K562 (cell line): ENCODE results near the gene UBE2E3. TPM values are rescaled to one million over a fixed set of nuclear protein-coding genes. Genes with fewer than 3 reads are reported as not detected.

ENCODE experiments used
- ATAC-seq: fragments of 200-7000 bp; cut with Tn5 transposase; 3 replicates; pipeline ENCODE4 v1.9.1; 2020; ENCODE audit warnings: moderate library complexity
- BruUV-seq: library from RNA; stranded (reverse); fragments of 400-500 nt; replicated peaks from 2 replicates; lab custom pipeline; 2021; lab: Mats Ljungman, UMichigan
- CTCF ChIA-PET: fragments of 300-600 bp; formaldehyde crosslinking; extraction: SDS; loops from one replicate; lab custom pipeline; 2021; ENCODE audit warnings: low intra/inter-chr PET ratio; lab: Yijun Ruan, JAX
- POLR2A ChIA-PET: fragments of 300-600, 350-650 bp; sonication (Branson Sonifier 250); formaldehyde crosslinking; extraction: SDS; loops from one replicate; lab custom pipeline; 2021; ENCODE audit warnings: antibody characterized with exemption, inconsistent platforms; lab: Yijun Ruan, JAX
- DNase-seq, 4 experiments: peaks; one replicate each; pipeline versions ENCODE4 v3.0.0 to v3.0.0-alpha.2; 2011 to 2018; ENCODE audit warnings: low spot score in 3 of 4, mixed read lengths in 3 of 4; ENCODE audit errors: extremely low read depth in 1 of 4
- FAIRE-seq: peaks from 2 replicates; lab custom pipeline; 2011; peaks lifted over from hg19 to GRCh38; lab: Jason Lieb, UNC
- H2AFZ ChIP-seq: 2 replicates; pipeline ENCODE4 v1.6.0; 2011; ENCODE audit warnings: low read depth, low read length, control low read depth, inconsistent platforms
- H3K27ac ChIP-seq: fragments of 200-600 bp; 3 replicates; pipeline ENCODE4 v1.8.0; 2011; ENCODE audit warnings: low read depth, mild to moderate bottlenecking, control low read depth, inconsistent platforms, low read length, moderate library complexity, mixed read lengths; ENCODE audit errors: extremely low read depth
- H3K27me3 ChIP-seq, 2 experiments: fragments of 300-600 bp in 1 of 2; 2 replicates in 1 of 2; 3 replicates in 1 of 2; pipeline versions ENCODE4 v1.6.0 to v1.8.0; 2011; ENCODE audit warnings: inconsistent platforms in 2 of 2, low read length in 2 of 2, mild to moderate bottlenecking in 1 of 2, mixed read lengths in 1 of 2, moderate library complexity in 1 of 2; ENCODE audit not compliant: control insufficient read depth in 2 of 2, insufficient read depth in 2 of 2
- H3K36me3 ChIP-seq: fragments of 300-600 bp; 3 replicates; pipeline ENCODE4 v1.8.0; 2011; ENCODE audit warnings: mild to moderate bottlenecking, low read length, inconsistent platforms; ENCODE audit not compliant: control insufficient read depth, insufficient read depth
- H3K4me1 ChIP-seq, 2 experiments: fragments of 200-600 bp in 1 of 2; replicated peaks in 1 of 2; 2 replicates in 1 of 2; 3 replicates in 1 of 2; pipeline versions ENCODE4 v1.5.1 to v1.8.0; 2011; ENCODE audit warnings: inconsistent platforms in 2 of 2, low read length in 2 of 2, mild to moderate bottlenecking in 1 of 2, mixed read lengths in 1 of 2, moderate library complexity in 1 of 2; ENCODE audit not compliant: control insufficient read depth in 2 of 2, insufficient read depth in 2 of 2
- H3K4me2 ChIP-seq: 2 replicates; pipeline ENCODE4 v1.6.1; 2011; ENCODE audit warnings: low read length, control low read depth, inconsistent platforms, mixed read lengths; ENCODE audit not compliant: insufficient read depth
- H3K4me3 ChIP-seq: fragments of 200-600 bp; sonication (generic), shearing (Covaris generic); 2 replicates; pipeline ENCODE4 v1.5.1; 2016; ENCODE audit warnings: control low read depth, inconsistent platforms
- H3K79me2 ChIP-seq: fragments of 200-600 bp; 3 replicates; pipeline ENCODE4 v1.8.0; 2011; ENCODE audit warnings: low read length, inconsistent platforms; ENCODE audit not compliant: control insufficient read depth, insufficient read depth
- H3K9ac ChIP-seq, 2 experiments: 2 replicates each; pipeline versions ENCODE4 v1.6.0 to v1.6.1; 2011; ENCODE audit warnings: low read depth in 2 of 2, low read length in 2 of 2, control low read depth in 1 of 2, inconsistent platforms in 1 of 2, mild to moderate bottlenecking in 1 of 2, mixed read lengths in 1 of 2; ENCODE audit not compliant: insufficient read depth in 1 of 2
- H3K9me1 ChIP-seq: one replicate; pipeline ENCODE4 v1.6.0; 2011; ENCODE audit warnings: inconsistent platforms, mild to moderate bottlenecking, low read length, moderate library complexity; ENCODE audit not compliant: control insufficient read depth, insufficient read depth
- H3K9me3 ChIP-seq: replicated peaks from 2 replicates; pipeline ENCODE4 v1.5.1; 2011; ENCODE audit warnings: low read depth, low read length, inconsistent platforms; ENCODE audit not compliant: control insufficient read depth, insufficient read depth
- H4K20me1 ChIP-seq: replicated peaks from 2 replicates; pipeline ENCODE4 v1.6.1; 2011; ENCODE audit warnings: low read length, inconsistent platforms, mixed read lengths; ENCODE audit not compliant: control insufficient read depth, insufficient read depth
- CCNT2 ChIP-seq: IDR thresholded peaks from 2 replicates; pipeline ENCODE4 v1.6.1; 2011; ENCODE audit warnings: borderline replicate concordance, low read depth, mild to moderate bottlenecking, moderate library complexity, mixed read lengths, low read length; ENCODE audit not compliant: insufficient read length; ENCODE audit errors: extremely low read depth
- DIDO1 ChIP-seq: fragments of 450-650 bp; IDR thresholded peaks from 2 replicates; pipeline ENCODE4 v1.6.1; 2016; ENCODE audit warnings: low read depth, missing biosample characterization, missing genetic modification characterization
- KAT7 ChIP-seq: sonication (generic); formaldehyde crosslinking; IDR thresholded peaks from 2 replicates; pipeline ENCODE4 v1.8.0; 2022; ENCODE audit warnings: missing genetic modification reagents, mild to moderate bottlenecking, borderline replicate concordance
- NR2C2 ChIP-seq, 2 experiments: fragments of 200-800 bp in 1 of 2; sonication (Bioruptor generic) in 1 of 2; sonication (generic) in 1 of 2; formaldehyde crosslinking in 1 of 2; IDR thresholded peaks; 2 replicates each; pipeline versions ENCODE4 v1.6.1 to v1.8.0; 2016 to 2022; ENCODE audit warnings: mild to moderate bottlenecking in 1 of 2, missing compliant biosample characterization in 1 of 2, missing genetic modification characterization in 1 of 2, missing genetic modification reagents in 1 of 2
- POLR2G ChIP-seq: fragments of 200-400 bp; formaldehyde crosslinking; IDR thresholded peaks from 2 replicates; pipeline ENCODE4 v1.6.1; 2017; ENCODE audit warnings: low read depth, mild to moderate bottlenecking, antibody characterized with exemption, low read length, moderate library complexity
- SIN3A ChIP-seq, 2 experiments: fragments of 150-350 bp in 1 of 2; IDR thresholded peaks; 2 replicates each; pipeline ENCODE4 v1.6.1; 2011 to 2016; ENCODE audit warnings: borderline replicate concordance in 2 of 2, low read depth in 2 of 2, low read length in 2 of 2, mild to moderate bottlenecking in 2 of 2, moderate library complexity in 2 of 2; ENCODE audit not compliant: control insufficient read depth in 1 of 2
- TAF1 ChIP-seq: IDR thresholded peaks from 2 replicates; pipeline ENCODE4 v1.6.1; 2011; ENCODE audit warnings: mild to moderate bottlenecking, low read length, moderate library complexity; ENCODE audit not compliant: insufficient read depth, control insufficient read depth, severe bottlenecking; ENCODE audit errors: extremely low read depth
- ZFX ChIP-seq: sonication (generic); formaldehyde crosslinking; IDR thresholded peaks from 2 replicates; pipeline ENCODE4 v1.8.0; 2022; ENCODE audit warnings: mild to moderate bottlenecking, missing genetic modification reagents, moderate library complexity
- ZNF639 ChIP-seq, 2 experiments: fragments of 200-800 bp in 1 of 2; sonication (Bioruptor generic) in 1 of 2; sonication (generic) in 1 of 2; formaldehyde crosslinking in 1 of 2; IDR thresholded peaks in 1 of 2; conservative IDR thresholded peaks in 1 of 2; 2 replicates each; pipeline versions ENCODE4 v1.5.0 to v1.6.1; 2016 to 2020; ENCODE audit warnings: missing compliant biosample characterization in 1 of 2, missing genetic modification characterization in 1 of 2, missing genetic modification reagents in 1 of 2
- ZNF695 ChIP-seq: fragments of 450-650 bp; formaldehyde crosslinking; IDR thresholded peaks from 2 replicates; pipeline ENCODE4 v1.4.0; 2020; ENCODE audit warnings: mild to moderate bottlenecking, moderate library complexity
- WGBS: fragments of 100-300 bp; shearing (Covaris generic); methylation state at CpG from one replicate; pipeline ENCODE4 v1.1.6; 2016; ENCODE audit warnings: low coverage, mixed read lengths; ENCODE audit not compliant: insufficient coverage; ENCODE audit errors: missing lambda C conversion rate; 5-methylcytosine and 5-hydroxymethylcytosine counted together
- in situ Hi-C: fragments of 300-500 bp; cut with MboI; formaldehyde crosslinking; loops from 4 replicates; pipeline ENCODE4 v1.15.0; 2018; ENCODE audit warnings: inconsistent platforms, mixed read lengths
- intact Hi-C: fragments of 100-400 bp; cut with micrococcal nuclease; formaldehyde crosslinking; loops from 2 replicates; pipeline ENCODE4 v1.14.2; 2022
- polyA plus RNA-seq, 8 experiments: library from polyadenylated mRNA; depleted of rRNA in 4 of 8; stranded (reverse) in 5 of 8; unstranded in 3 of 8; fragments of >200 nt; fragmentation: Nextera tagmentation in 2 of 8; fragmentation: Illumina TruSeq in 1 of 8; extraction: Ambion mirVana in 2 of 8; extraction: Trizol in 1 of 8; gene quantifications; 2 replicates each; pipeline versions ENCODE4 v1.2.1 to v1.2.3, GENCODE V29; 2011 to 2014; ENCODE audit warnings: inconsistent platforms in 1 of 8, missing spikeins in 1 of 8
- total RNA-seq, 7 experiments: library from RNA; depleted of rRNA in 6 of 7; stranded (reverse); fragments of >200 nt in 6 of 7; fragmentation: Illumina TruSeq in 2 of 7; extraction: Trizol in 2 of 7; gene quantifications; 2 replicates each; pipeline versions ENCODE4 v1.2.1 to v1.2.3, GENCODE V29; 2011 to 2021; ENCODE audit warnings: low replicate concordance in 1 of 7

Gene UBE2E3
- total and polyA plus RNA-seq, 9 of the 15 experiments (the other 6 are each of a cell fraction or from before 2014, with no cell fraction given) = 58.2 to 173 (median 78.0) TPM

- Histone ChIP-seq H2AFZ (peak overlapping the region; percentile 77), H3K27me3 (no peaks in the 10 kb centered on the region), H3K4me2 (peak overlapping the region; percentile 75), H3K9me3 (no peaks in the 10 kb centered on the region), H3K9ac (peak overlapping the region; percentile 81 to 95), H3K4me3 (peak overlapping the region; percentile 53), H3K27ac (peak overlapping the region; percentile 78), H3K36me3 (peaks cover 33% of the 10 kb centered on the region), H4K20me1 (no peaks in the 10 kb centered on the region), H3K4me1 (peaks cover 8 to 25% of the 10 kb centered on the region in 2 experiments; a peak in 4 of 5 replicates), H3K79me2 (peaks cover 51% of the 10 kb centered on the region), H3K9me1 (no peaks in the 10 kb centered on the region)
- intact Hi-C loops (loop anchor here (5.0 to 10.0 kb wide), 3 partner anchors 289 to 914 kb away; partner anchors contain the start of gene ITPRID2), in situ Hi-C loops (no loop called here)
- DNase-seq (peak in 2 of 4 experiments; percentile 42 to 68), ATAC-seq (peak; percentile 15), FAIRE-seq (peak; percentile 49)
- CTCF ChIA-PET = interaction anchor here (0.7 kb wide), 2 partner anchors 17 to 48 kb away, joined by 3 read pairs; no protein-coding TSS in a partner anchor
- POLR2A ChIA-PET = interaction anchor here (0.6 to 4.4 kb wide), 15 partner anchors 10 to 1062 kb away, joined by 3 to 38 read pairs (median 4); no protein-coding TSS in a partner anchor
- BruUV-seq = TSS peak; percentile 58
- under 1% methylated on average over 44 of the region's 81 CpGs for WGBS
- no peak for TF ChIP-seq DIDO1 (tag)
- TF ChIP-seq NR2C2 (CRISPR knock-in tag; IDR thresholded peaks at IDR 0.05) = no peak
- TF ChIP-seq NR2C2 (tag; IDR thresholded peaks at IDR 0.05) = 0 out of 2 replicates have a peak, but pooled peaks have one; percentile 20
- no peak for TF ChIP-seq ZNF695 (CRISPR knock-in tag)
- peak in 1 of 2 experiments; percentile 67; a peak in 1 of 4 replicates for TF ChIP-seq ZNF639 (CRISPR knock-in tag; conservative IDR thresholded peaks at IDR 0.05 in 1 of 2, IDR thresholded peaks at IDR 0.05 in 1 of 2)
- TF ChIP-seq ZFX (CRISPR knock-in tag) = peak; percentile 70
- peak; percentile 37; the same call in 1 of the 2 replicates for TF ChIP-seq KAT7 (CRISPR knock-in tag)
- peak; percentile 21 for TF ChIP-seq TAF1
- peak in 1 of 2 experiments; percentile 22; a peak in 1 of 4 replicates for TF ChIP-seq SIN3A (IDR thresholded peaks at IDR 0.05; ENCODE audit: borderline replicate concordance in 2 of 2, control insufficient read depth in 1 of 2, low read depth in 2 of 2, low read length in 2 of 2)
- peak; percentile 20 for TF ChIP-seq CCNT2
- TF ChIP-seq POLR2G = peak; percentile 61; the same call in 1 of the 2 replicates
Observed at GRCh38 chr2:180980943-180981911, 822 bp downstream of the UBE2E3 start.
